Measurements from ENCODE around the gene SYCP2L.
"Not testable (repeated sequence)": the region's sequence is repeated elsewhere in the genome, so short reads cannot be mapped to it uniquely, and the experiment has no call there.

The SYCP2L gene

DNA sequence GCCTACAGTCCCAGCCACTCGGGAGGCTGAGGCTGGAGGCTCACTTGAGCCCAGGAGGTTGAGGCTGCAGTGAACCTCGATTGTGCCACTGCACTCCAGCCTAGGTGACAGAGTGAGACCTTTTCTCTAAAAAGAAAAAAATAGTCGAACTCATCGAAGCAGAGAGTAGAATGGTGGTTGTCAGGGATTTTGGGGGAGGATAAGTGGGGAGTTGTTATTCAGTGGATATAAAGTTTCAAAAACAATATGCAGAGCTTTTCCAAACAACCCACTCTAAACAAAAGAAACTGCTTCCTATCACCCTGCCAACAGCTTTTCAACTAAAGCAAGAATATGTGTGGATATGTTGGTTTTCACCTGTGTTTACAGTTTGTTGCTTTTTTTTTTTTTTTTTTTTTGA lies 37.0 kb upstream of the SYCP2L start:
- TF ChIP-seq, protein P1, sequence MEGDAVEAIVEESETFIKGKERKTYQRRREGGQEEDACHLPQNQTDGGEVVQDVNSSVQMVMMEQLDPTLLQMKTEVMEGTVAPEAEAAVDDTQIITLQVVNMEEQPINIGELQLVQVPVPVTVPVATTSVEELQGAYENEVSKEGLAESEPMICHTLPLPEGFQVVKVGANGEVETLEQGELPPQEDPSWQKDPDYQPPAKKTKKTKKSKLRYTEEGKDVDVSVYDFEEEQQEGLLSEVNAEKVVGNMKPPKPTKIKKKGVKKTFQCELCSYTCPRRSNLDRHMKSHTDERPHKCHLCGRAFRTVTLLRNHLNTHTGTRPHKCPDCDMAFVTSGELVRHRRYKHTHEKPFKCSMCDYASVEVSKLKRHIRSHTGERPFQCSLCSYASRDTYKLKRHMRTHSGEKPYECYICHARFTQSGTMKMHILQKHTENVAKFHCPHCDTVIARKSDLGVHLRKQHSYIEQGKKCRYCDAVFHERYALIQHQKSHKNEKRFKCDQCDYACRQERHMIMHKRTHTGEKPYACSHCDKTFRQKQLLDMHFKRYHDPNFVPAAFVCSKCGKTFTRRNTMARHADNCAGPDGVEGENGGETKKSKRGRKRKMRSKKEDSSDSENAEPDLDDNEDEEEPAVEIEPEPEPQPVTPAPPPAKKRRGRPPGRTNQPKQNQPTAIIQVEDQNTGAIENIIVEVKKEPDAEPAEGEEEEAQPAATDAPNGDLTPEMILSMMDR (IDR thresholded peaks at IDR 0.05; ENCODE audit: low read length, missing control alignments), result no peak
- no peak overlapping the region for H3K4me3 ChIP-seq (replicated peaks; ENCODE audit: low read depth, low read length)
- DNase-seq (ENCODE audit: low read depth), result no peak

DNA sequence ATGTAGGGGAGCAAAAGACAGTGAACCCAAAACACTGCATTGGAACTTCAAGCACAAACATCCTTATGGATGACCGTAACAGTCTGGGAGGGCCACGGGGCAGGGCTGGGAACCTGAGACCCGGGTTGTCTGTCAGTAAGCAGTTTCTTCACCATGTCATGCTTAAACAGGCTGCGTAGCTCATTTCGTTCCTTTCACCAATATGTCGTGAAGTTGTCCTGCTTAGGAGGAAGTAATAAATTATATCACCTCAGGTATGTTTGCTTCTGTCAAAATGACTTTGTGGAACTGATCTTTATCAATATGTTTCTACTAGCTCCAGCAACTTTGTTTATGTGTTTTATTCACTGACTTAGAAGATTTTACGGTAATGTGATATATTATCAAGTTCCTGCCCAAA lies 36.1 kb upstream of the SYCP2L start:
- no peak overlapping the region for H3K4me3 ChIP-seq (replicated peaks; ENCODE audit: low read depth, low read length)
- DNase-seq (ENCODE audit: low read depth), result no peak
- TF ChIP-seq, protein P1 (IDR thresholded peaks at IDR 0.05; ENCODE audit: low read length, missing control alignments), result no peak

DNA sequence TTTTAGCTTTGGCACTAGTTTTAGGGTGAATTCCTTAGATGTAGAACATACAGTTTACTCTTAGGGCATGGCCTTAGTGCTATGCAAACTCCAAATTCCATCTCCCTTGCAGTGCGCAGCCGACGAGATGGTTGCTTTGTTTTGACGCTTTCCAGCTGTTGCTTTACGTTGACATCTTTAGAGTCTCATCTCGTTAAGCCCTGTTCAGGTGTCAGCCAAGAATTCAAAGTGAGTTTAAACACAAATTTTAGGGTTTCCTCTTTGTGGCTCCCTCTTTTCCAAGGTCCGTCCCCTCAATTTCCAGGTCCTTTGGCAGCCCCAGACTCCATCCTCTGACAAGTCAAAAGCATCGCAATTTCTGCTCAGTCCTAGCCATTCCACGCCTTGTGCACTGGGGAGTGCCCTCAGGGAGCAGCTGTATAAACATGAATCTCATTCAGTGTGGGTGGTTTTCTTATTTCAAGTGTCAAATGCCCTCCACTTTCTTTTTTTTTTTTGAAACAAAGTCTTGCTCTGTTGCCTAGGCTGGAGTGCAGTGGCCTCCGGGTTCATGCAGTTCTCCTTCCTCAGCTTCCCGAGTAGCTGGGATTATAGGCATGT lies 34.4 kb upstream of the SYCP2L start:
- no peak overlapping the region for H3K4me3 ChIP-seq (replicated peaks; ENCODE audit: low read depth, low read length)
- TF ChIP-seq, protein P1 (IDR thresholded peaks at IDR 0.05; ENCODE audit: low read length, missing control alignments), result no peak

GRCh38 chr6:10853849-10854300 lies 33.0 kb upstream of the SYCP2L start:
- H3K4me3 ChIP-seq (replicated peaks; ENCODE audit: low read depth, low read length); DNase-seq (ENCODE audit: low read depth): not testable (repeated sequence)

More for the DNA sequence above, 34.4 kb upstream of the SYCP2L start:
- DNase-seq (ENCODE audit: low read depth), result peak; percentile 2

GRCh38 chr6:10854922-10855632 lies 31.8 kb upstream of the SYCP2L start:
- no peak overlapping the region for H3K4me3 ChIP-seq (replicated peaks; ENCODE audit: low read depth, low read length)
- no peak for DNase-seq (ENCODE audit: low read depth)
- TF ChIP-seq, protein P1 (IDR thresholded peaks at IDR 0.05; ENCODE audit: low read length, missing control alignments), result no peak

DNA sequence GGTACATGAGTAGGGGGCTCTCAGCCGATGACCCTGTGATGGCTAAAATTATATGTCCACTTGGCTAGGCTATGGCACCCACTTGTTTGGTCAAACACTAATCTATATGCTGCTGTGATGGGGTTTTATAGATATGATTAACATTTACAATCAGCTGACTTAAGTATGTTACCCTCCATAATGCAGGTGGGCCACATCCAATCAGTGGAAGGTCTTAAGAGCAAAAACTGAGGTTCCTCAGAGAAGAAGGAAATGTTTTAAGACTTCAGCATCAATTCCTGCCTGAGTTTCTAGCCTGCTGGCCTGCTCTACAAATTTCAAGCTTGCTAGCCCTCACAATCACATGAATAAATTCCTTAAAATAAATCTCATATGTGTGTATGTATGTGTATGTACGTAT lies 29.6 kb upstream of the SYCP2L start:
- DNase-seq (ENCODE audit: low read depth), result no peak
- no peak overlapping the region for H3K4me3 ChIP-seq (replicated peaks; ENCODE audit: low read depth, low read length)
- TF ChIP-seq, protein P1 (IDR thresholded peaks at IDR 0.05; ENCODE audit: low read length, missing control alignments), result no peak

DNA sequence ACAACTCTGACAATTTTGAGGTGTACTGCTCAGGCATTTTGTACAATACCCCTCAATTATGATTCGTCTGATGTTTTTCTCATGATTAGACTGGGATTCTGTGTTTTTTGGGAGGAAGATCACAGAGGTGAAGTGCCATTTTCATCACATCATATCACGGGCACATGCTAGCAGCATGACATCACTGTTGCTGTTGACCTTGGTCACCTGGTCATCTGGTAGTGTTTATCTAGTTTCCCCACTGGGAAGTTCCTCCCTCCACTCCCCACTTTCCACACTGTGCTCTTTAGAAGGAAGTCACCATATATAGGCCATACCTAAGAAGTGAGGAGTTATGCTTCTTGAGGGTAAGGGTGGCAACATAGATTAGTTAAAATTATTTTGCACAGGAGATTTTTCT lies 25.8 kb upstream of the SYCP2L start:
- DNase-seq (ENCODE audit: low read depth), result no peak
- H3K4me3 ChIP-seq (replicated peaks; ENCODE audit: low read depth, low read length), result no peak overlapping the region
- TF ChIP-seq, protein P1 (IDR thresholded peaks at IDR 0.05; ENCODE audit: low read length, missing control alignments), result no peak

Measured in fibroblast of pulmonary artery (primary cell).